ENCODE results near the gene SLC46A3. TPM values are rescaled to one million over a fixed set of nuclear protein-coding genes. Genes with fewer than 3 reads are reported as not detected.

SLC46A3 gene
- total RNA-seq, 6 experiments from 2014 or later: 2.2 to 4.3 (median 2.8) TPM

DNA sequence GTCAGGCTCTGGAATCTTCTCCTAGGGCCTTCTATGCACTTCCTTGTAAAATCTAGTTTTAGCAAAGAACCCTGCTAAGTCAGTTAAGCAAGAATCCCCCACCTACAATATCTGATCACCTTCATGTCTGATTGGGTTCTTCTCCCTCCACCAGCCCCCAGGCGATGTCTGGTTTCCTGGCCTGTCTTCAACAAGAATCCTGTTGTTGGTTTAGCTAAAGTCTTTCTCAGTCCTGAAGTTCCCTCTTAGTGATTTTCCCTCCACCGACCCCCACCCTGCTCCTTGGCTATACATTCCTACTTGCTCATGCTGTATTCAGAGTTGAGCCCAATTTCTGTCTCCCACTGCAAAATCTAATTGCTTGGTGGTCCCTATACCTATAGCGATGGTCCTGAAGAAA lies 35.2 kb upstream of the SLC46A3 start:
- H3K27ac Mint-ChIP-seq: peak overlapping the region; percentile 97
- no peaks in the 10 kb centered on the region; the same call in 1 of the 2 replicates for H3K27me3 Mint-ChIP-seq (ENCODE audit: insufficient read depth)
- H3K4me3 Mint-ChIP-seq: peak overlapping the region; percentile 1; the same call in 1 of the 2 replicates
- TF ChIP-seq, protein P1, sequence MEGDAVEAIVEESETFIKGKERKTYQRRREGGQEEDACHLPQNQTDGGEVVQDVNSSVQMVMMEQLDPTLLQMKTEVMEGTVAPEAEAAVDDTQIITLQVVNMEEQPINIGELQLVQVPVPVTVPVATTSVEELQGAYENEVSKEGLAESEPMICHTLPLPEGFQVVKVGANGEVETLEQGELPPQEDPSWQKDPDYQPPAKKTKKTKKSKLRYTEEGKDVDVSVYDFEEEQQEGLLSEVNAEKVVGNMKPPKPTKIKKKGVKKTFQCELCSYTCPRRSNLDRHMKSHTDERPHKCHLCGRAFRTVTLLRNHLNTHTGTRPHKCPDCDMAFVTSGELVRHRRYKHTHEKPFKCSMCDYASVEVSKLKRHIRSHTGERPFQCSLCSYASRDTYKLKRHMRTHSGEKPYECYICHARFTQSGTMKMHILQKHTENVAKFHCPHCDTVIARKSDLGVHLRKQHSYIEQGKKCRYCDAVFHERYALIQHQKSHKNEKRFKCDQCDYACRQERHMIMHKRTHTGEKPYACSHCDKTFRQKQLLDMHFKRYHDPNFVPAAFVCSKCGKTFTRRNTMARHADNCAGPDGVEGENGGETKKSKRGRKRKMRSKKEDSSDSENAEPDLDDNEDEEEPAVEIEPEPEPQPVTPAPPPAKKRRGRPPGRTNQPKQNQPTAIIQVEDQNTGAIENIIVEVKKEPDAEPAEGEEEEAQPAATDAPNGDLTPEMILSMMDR (IDR thresholded peaks at IDR 0.05): no peak
- peaks cover 16% of the 10 kb centered on the region for H3K9me3 Mint-ChIP-seq
- H3K36me3 Mint-ChIP-seq (ENCODE audit: low read depth): peaks cover 29% of the 10 kb centered on the region
- no peak for DNase-seq
- peaks cover 50% of the 10 kb centered on the region for H3K4me1 Mint-ChIP-seq (ENCODE audit: low read depth)

DNA sequence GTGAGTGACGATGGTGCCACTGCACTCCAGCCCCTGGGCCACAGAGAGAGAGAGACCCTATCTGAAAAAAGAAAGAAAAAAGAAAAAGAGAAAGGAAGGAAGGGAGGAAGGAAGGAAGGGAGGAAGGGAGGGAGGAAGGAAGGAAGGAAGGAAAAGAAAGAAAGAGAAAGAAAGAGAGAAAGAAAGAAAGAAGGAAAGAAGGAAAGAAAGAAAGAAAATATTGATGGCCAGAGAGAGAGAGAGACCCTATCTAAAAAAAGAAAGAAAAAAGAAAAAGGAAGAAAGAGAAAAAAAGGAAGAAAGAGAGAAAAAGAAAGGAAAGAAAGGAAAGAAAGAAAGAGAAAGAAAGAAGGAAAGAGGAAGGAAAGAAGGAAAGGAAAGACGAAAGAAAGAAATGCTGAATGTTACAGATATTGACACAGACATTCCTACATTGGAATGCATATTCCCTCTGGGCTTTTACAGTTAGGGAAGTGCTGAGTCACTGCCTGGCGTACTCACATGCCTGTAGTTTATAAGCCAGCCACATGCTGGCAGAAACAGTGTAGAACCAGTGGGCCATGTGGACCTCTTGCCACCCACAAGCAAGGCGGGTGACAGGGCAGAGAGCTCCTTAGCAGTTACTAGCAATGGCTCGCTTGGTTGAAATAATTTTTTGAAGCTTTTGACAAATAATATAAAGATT lies 34.6 kb upstream of the SLC46A3 start:
- TF ChIP-seq, protein P1 (IDR thresholded peaks at IDR 0.05): peak; percentile 48
- Mint-ChIP-seq H3K4me3 (peak overlapping the region; percentile 80), H3K9me3 (peaks cover 12% of the 10 kb centered on the region), H3K27me3 (ENCODE audit: insufficient read depth) (no peaks in the 10 kb centered on the region; the same call in 1 of the 2 replicates), H3K36me3 (ENCODE audit: low read depth) (peaks cover 25% of the 10 kb centered on the region; the same call in 1 of the 2 replicates), H3K27ac (peak overlapping the region; percentile 97), H3K4me1 (ENCODE audit: low read depth) (peaks cover 50% of the 10 kb centered on the region)
- DNase-seq: peak; percentile 93

GRCh38 chr13:28751175-28751960 lies 32.6 kb upstream of the SLC46A3 start:
- H3K36me3 Mint-ChIP-seq (ENCODE audit: low read depth): peaks cover 18% of the 10 kb centered on the region; the same call in 1 of the 2 replicates
- DNase-seq: no peak
- peaks cover 50% of the 10 kb centered on the region for H3K4me1 Mint-ChIP-seq (ENCODE audit: low read depth)
- H3K4me3 Mint-ChIP-seq: no peak overlapping the region
- TF ChIP-seq, protein P1 (IDR thresholded peaks at IDR 0.05): no peak
- H3K9me3 Mint-ChIP-seq: peaks cover 3% of the 10 kb centered on the region
- no peak overlapping the region for H3K27ac Mint-ChIP-seq
- peaks cover 2% of the 10 kb centered on the region; the same call in 1 of the 2 replicates for H3K27me3 Mint-ChIP-seq (ENCODE audit: insufficient read depth)

DNA sequence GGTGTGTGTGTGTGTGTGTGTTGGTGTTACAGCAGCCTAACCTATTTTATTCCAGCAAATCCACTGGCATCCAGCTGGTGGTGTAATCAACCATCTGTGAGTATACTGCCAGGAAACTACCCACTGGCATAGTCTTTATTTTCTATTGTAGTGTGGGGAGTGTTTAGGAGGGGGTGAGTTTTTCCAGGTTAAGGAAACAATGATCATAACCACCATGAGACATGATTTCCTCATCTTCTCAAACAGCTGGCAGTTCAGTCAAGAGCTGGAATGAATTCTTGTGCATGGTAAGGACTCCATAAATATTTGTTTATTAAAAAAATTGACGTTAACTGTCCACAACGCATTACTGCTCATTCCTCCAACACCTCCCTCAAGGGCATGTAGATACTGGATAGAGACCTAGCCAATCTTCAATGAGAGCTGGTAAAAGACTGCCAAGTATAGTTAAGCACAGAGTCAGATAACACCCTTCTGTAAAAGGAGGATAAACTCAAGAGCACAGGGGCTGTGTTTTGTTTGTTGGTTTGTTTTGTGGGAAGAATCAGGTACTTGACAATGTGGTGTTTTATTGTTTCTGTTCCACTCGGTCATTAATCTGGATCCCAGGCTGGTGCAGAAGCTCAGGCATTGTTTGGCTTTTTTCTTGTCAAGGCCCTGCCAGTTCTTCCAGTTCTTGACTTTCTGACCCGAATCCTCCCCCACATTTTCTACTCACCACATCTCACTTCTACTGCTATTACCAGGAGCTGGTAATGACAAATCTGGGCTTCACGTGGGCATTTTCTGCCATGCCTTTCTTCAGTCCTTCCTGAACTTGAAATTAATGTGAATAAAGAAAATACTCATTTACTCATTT lies 31.6 kb upstream of the SLC46A3 start:
- DNase-seq: no peak
- peak overlapping the region; percentile 6; the same call in 1 of the 2 replicates for H3K27ac Mint-ChIP-seq

More for the DNA sequence above, 31.6 kb upstream of the SLC46A3 start:
- Mint-ChIP-seq H3K36me3 (ENCODE audit: low read depth) (peaks cover 18% of the 10 kb centered on the region; the same call in 1 of the 2 replicates), H3K9me3 (peaks cover 3% of the 10 kb centered on the region), H3K4me3 (no peak overlapping the region), H3K4me1 (ENCODE audit: low read depth) (peaks cover 55% of the 10 kb centered on the region), H3K27me3 (ENCODE audit: insufficient read depth) (peaks cover 2% of the 10 kb centered on the region; the same call in 1 of the 2 replicates)
- TF ChIP-seq, protein P1 (IDR thresholded peaks at IDR 0.05): no peak

All from HFFc6 (cell line).